ENCODE results near the gene NME4.

Gene NME4

DNA sequence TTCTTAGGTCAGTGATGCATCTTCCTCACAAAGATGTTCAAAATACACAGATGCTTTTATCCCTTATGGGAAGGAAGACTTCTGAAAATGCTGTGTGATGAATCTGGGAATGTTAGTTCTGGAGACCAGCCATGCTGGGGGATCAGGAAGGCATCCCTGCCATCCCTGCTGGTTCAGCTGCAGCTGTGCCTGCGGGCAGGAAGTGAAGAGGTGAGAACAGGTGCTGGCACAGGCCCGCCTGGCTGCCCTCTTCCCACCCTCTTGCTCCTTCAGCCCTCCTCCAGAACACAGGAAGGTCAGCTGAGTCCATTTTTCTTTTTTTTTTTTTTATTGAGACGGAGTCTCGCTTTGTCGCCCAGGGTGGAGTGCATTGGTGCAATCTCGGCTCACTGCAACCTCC, 43.6 kb downstream of the NME4 start:
- DNase-seq = no peak

GRCh38 chr16:441447-441846, 44.4 kb downstream of the NME4 start:
- no peak for DNase-seq

DNA sequence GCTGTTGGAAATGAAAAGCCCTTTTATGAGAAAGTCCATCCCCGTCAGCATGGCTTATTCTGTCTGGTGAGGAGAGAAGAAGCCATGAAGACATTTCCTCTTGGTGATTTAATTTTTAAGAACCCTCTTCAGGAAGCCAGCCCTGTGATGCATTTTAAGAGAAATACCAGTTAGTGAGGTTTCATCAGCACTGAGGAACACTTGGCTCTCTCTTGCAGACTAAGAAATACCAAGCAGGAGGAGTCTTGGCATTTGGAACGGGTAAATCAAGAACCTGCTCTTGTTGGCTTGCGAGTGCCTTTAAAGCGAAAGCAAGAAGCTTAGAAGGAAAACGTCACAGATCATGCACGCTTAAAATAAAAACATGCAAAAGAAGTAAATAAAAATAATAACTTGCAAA, 46.0 kb downstream of the NME4 start:
- no peak for DNase-seq

DNA sequence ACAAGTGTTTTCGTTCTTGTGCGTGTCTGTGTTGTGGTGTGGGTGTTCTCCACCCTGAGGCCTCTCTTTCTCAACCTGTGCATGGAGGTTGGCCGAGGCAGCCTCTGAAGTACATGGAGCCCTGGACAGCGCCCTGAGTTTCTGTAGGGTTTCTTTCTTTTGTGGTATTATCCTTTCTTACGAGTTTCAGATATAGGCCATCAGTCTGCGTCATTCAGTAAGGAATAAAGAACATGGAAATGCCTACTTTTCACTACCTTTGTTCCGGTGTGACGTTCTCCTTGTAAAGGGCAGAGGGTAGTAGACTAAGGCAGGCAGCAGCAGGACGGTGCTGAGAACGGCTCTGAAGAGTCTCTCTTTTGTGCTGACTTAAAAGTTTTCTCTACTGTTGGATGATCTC, 47.0 kb downstream of the NME4 start:
- DNase-seq = no peak

DNA sequence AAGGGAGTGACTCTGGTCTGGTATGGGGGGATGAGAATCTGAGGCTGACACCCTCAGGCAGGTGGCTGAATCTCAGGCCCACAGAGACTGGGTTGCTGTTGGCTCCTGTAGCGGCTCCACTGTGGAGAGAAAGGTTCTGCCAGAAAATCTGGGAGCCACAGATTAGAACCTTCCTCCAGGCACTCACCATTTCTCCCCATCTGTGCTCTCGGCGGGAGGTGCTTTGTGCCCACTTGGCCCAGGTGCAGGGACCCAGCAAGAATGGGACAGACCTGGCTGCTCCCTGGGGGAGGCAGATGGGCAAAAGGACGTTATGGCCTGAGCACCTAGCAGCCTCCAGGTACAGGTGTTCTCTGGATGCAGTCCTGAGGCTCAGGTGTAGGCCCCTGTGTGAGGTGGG, 48.6 kb downstream of the NME4 start:
- DNase-seq = no peak

Measured in NCI-H446 treated with DMSO at 0.1 percent for 48 hours (cell line).